A549 (cell line): Measurements from ENCODE around the gene TRPV2.

Source experiments
- BHLHE40 ChIP-seq: IDR thresholded peaks from 2 replicates; pipeline ENCODE4 v1.6.1; 2012; ENCODE audit warnings: low read depth, low read length, inconsistent platforms
- CHD2 ChIP-seq: fragments of 150-350 bp; IDR thresholded peaks from 2 replicates; pipeline ENCODE4 v1.6.1; 2014; ENCODE audit warnings: low read length; ENCODE audit not compliant: partially characterized antibody
- CTCF ChIP-seq: fragments of >200 bp; sonication (Bioruptor Twin); formaldehyde crosslinking; IDR thresholded peaks from 3 replicates; pipeline ENCODE4 v1.5.1; 2016
- EP300 ChIP-seq, 2 experiments: fragments of >200 bp; sonication (Bioruptor Twin); formaldehyde crosslinking; IDR thresholded peaks; 2 replicates in 1 of 2; 3 replicates in 1 of 2; pipeline ENCODE4 v1.6.1; 2016 to 2017
- ESRRA ChIP-seq: fragments of 150-350 bp; IDR thresholded peaks from 2 replicates; pipeline ENCODE4 v1.6.1; 2014; ENCODE audit warnings: mild to moderate bottlenecking, low read length, borderline replicate concordance
- GATA3 ChIP-seq: IDR thresholded peaks from 2 replicates; pipeline ENCODE4 v1.6.1; 2012; ENCODE audit warnings: borderline replicate concordance
- KDM1A ChIP-seq: fragments of 200-600 bp; sonication (generic); IDR thresholded peaks from 2 replicates; pipeline ENCODE4 v1.6.1; 2016; ENCODE audit warnings: low read depth, mild to moderate bottlenecking
- MAFK ChIP-seq: fragments of 450-650 bp; IDR thresholded peaks from 2 replicates; pipeline ENCODE4 v1.6.1; 2014; ENCODE audit not compliant: partially characterized antibody
- MAX ChIP-seq: IDR thresholded peaks from 2 replicates; pipeline ENCODE4 v1.6.1; 2012
- PHF8 ChIP-seq: fragments of 200-600 bp; sonication (generic); IDR thresholded peaks from 2 replicates; pipeline ENCODE4 v1.6.1; 2016; ENCODE audit warnings: low read depth, mild to moderate bottlenecking, antibody characterized with exemption, moderate library complexity, borderline replicate concordance
- RAD21 ChIP-seq, 2 experiments: fragments of >200 bp in 1 of 2; sonication (Bioruptor Twin) in 1 of 2; formaldehyde crosslinking in 1 of 2; IDR thresholded peaks in 1 of 2; conservative IDR thresholded peaks in 1 of 2; 2 replicates in 1 of 2; 3 replicates in 1 of 2; pipeline ENCODE4 v1.6.1; 2012 to 2018; ENCODE audit warnings: inconsistent platforms in 1 of 2
- SMC3 ChIP-seq: fragments of >200 bp; sonication (Bioruptor Twin); formaldehyde crosslinking; IDR thresholded peaks from 3 replicates; pipeline ENCODE4 v1.6.1; 2018; ENCODE audit warnings: inconsistent platforms
- ZC3H11A ChIP-seq: fragments of 450-650 bp; IDR thresholded peaks from 2 replicates; pipeline ENCODE4 v1.6.1; 2014; ENCODE audit warnings: antibody characterized with exemption, mild to moderate bottlenecking

GRCh38 chr17:16475179-16475704 is 59.9 kb downstream of the TRPV2 start:
- no peak for TF ChIP-seq BHLHE40
- TF ChIP-seq CTCF, result no peak
- TF ChIP-seq PHF8, result no peak
- no peak for TF ChIP-seq RAD21 (conservative IDR thresholded peaks at IDR 0.05 in 1 of 2, IDR thresholded peaks at IDR 0.05 in 1 of 2)
- no peak for TF ChIP-seq SMC3
- no peak for TF ChIP-seq ZC3H11A
- TF ChIP-seq ESRRA, result no peak
- no peak for TF ChIP-seq KDM1A
- TF ChIP-seq GATA3, result no peak
- TF ChIP-seq MAX, result no peak
- TF ChIP-seq CHD2, result no peak
- TF ChIP-seq EP300 (IDR thresholded peaks at IDR 0.05), result no peak
- TF ChIP-seq MAFK, result no peak
